Mucosa of descending colon (tissue), 3 donors: ENCODE results near the gene STARD9. TPM values are rescaled to one million over a fixed set of nuclear protein-coding genes. Genes with fewer than 3 reads are reported as not detected.

ENCODE experiments used
- ATAC-seq: fragments of 200-7000 bp; cut with Tn5 transposase; one replicate; pipeline ENCODE4 v1.9.1; 2020; ENCODE audit warnings: mild to moderate bottlenecking, moderate library complexity
- DNase-seq, 3 donors: peaks; one replicate each; pipeline ENCODE4 v3.0.0-alpha.2; 2020
- H3K36me3 ChIP-seq: fragments of 200-600 bp; one replicate; pipeline ENCODE4 v1.8.0; 2021; ENCODE audit warnings: low read depth, mild to moderate bottlenecking
- H3K4me1 ChIP-seq: fragments of 200-600 bp; one replicate; pipeline ENCODE4 v1.8.0; 2021; ENCODE audit warnings: low read depth, mild to moderate bottlenecking
- H3K4me3 ChIP-seq: fragments of 200-600 bp; one replicate; pipeline ENCODE4 v1.8.0; 2021; ENCODE audit warnings: mild to moderate bottlenecking
- H3K9me3 ChIP-seq: fragments of 200-600 bp; one replicate; pipeline ENCODE4 v1.8.0; 2021; ENCODE audit warnings: mild to moderate bottlenecking
- CTCF ChIP-seq: fragments of 200-600 bp; IDR thresholded peaks from one replicate; pipeline ENCODE4 v1.8.0; 2022; ENCODE audit warnings: antibody characterized with exemption, mild to moderate bottlenecking
- intact Hi-C, 2 donors: fragments of 100-400 bp; cut with DNase I in 1 of 2; cut with micrococcal nuclease in 1 of 2; formaldehyde crosslinking; loops; one replicate each; pipeline versions ENCODE4 v1.11.0 to v1.11.1; 2022; cut with DNase I, micrococcal nuclease
- total RNA-seq, 3 donors: library from RNA; stranded (reverse); fragmentation: NEBNext Ultra II Directional in 2 of 3; extraction: Animal tissue kit (Norgen Biotek cat#: 25700) in 2 of 3; gene quantifications; one replicate each; pipeline versions ENCODE4 v1.2.1 to v1.2.4, GENCODE V29; 2021 to 2023
- donor health status: DM: no; HTN: no; CAD: no; lungs with moderate emphysema.
- donor health status: DM: no; HTN: no; CAD: no.
- donor health status: DM: no; HTN: yes; CAD: no.

STARD9 gene
- total RNA-seq, 3 donors from 2014 or later: 6.1 to 42.8 (median 8.5) TPM

- intact Hi-C loops: no loop called here
Observed at GRCh38 chr15:42581272-42581730, 5.9 kb downstream of the STARD9 start.

GRCh38 chr15:42582569-42583375, 7.4 kb downstream of the STARD9 start:
- H3K9me3 ChIP-seq: no peaks in the 10 kb centered on the region
- intact Hi-C loops: no loop called here
- peaks cover 7% of the 10 kb centered on the region for H3K4me1 ChIP-seq
- no peaks in the 10 kb centered on the region for H3K36me3 ChIP-seq
- no peak for TF ChIP-seq CTCF
- DNase-seq: no peak
- ATAC-seq: no peak
- no peak overlapping the region for H3K4me3 ChIP-seq

More at GRCh38 chr15:42581272-42581730, 5.9 kb downstream of the STARD9 start:
- Histone ChIP-seq H3K36me3 (no peaks in the 10 kb centered on the region), H3K4me3 (peak overlapping the region; percentile 2), H3K9me3 (no peaks in the 10 kb centered on the region), H3K4me1 (peaks cover 7% of the 10 kb centered on the region)
- no peak for TF ChIP-seq CTCF
- ATAC-seq: peak; percentile 99
- DNase-seq: peak; percentile 85 to 92 (median 89)

- Histone ChIP-seq H3K36me3 (no peaks in the 10 kb centered on the region), H3K9me3 (no peaks in the 10 kb centered on the region), H3K4me3 (no peak overlapping the region), H3K4me1 (peaks cover 7% of the 10 kb centered on the region)
- TF ChIP-seq CTCF: no peak
- DNase-seq: no peak
- intact Hi-C loops: no loop called here
- ATAC-seq: no peak
Observed at GRCh38 chr15:42584031-42584765, 8.8 kb downstream of the STARD9 start.

- no peak for ATAC-seq
- no peak for DNase-seq
- Histone ChIP-seq H3K4me3 (no peak overlapping the region), H3K9me3 (no peaks in the 10 kb centered on the region), H3K4me1 (peaks cover 11% of the 10 kb centered on the region), H3K36me3 (no peaks in the 10 kb centered on the region)
- intact Hi-C loops: no loop called here
- TF ChIP-seq CTCF: no peak
Observed at GRCh38 chr15:42590619-42591237, 15.3 kb downstream of the STARD9 start.

- intact Hi-C loops: no loop called here
- TF ChIP-seq CTCF: peak; percentile 42
- Histone ChIP-seq H3K9me3 (no peaks in the 10 kb centered on the region), H3K36me3 (no peaks in the 10 kb centered on the region), H3K4me1 (peaks cover 11% of the 10 kb centered on the region), H3K4me3 (no peak overlapping the region)
- ATAC-seq (peak; percentile 90), DNase-seq (peak in 1 of 3 donors; percentile 53)
Observed at GRCh38 chr15:42591238-42591934, 16.0 kb downstream of the STARD9 start.
